ENCODE data around the gene PLXNA4. TPM values are rescaled to one million over a fixed set of nuclear protein-coding genes. Genes with fewer than 3 reads are reported as not detected.

PLXNA4 gene
- total and polyA plus RNA-seq, 2 donors (not counting 1 experiment from before 2014, with no cell fraction given), result not detected

GRCh38 chr7:132084776-132085388 lies 491.4 kb downstream of the PLXNA4 start:
- no peaks in the 10 kb centered on the region for H4K20me1 ChIP-seq (ENCODE audit: control insufficient read depth, insufficient read depth, low read length, poor library complexity, severe bottlenecking)
- ChIA-PET CTCF (no interaction called here), POLR2A (no interaction called here)
- no peak overlapping the region for H3K27ac Mint-ChIP-seq
- H3K4me3 Mint-ChIP-seq, result no peak overlapping the region
- peaks cover 0 to 5% (median 0%) of the 10 kb centered on the region in 3 donors for H3K9me3 ChIP-seq (ENCODE audit: control extremely low read depth in 1 of 3, control insufficient read depth in 2 of 3, insufficient read depth in 1 of 3, low read length in 2 of 3)
- no peak for DNase-seq
- WGBS (ENCODE audit: insufficient coverage), result 81% methylated on average over 8 of the region's 8 CpGs
- H3K9ac ChIP-seq (ENCODE audit: low read length), result no peak overlapping the region
- no peak for ATAC-seq (ENCODE audit: low read depth)
- no peak overlapping the region for H3K27ac ChIP-seq (ENCODE audit: low read length in 2 of 2)
- no peak overlapping the region for H2AFZ ChIP-seq (ENCODE audit: insufficient read depth, low read depth, low read length, poor library complexity, severe bottlenecking)
- no peaks in the 10 kb centered on the region for H3K4me1 Mint-ChIP-seq
- no peaks in the 10 kb centered on the region for H3K27me3 ChIP-seq (replicated peaks in 1 of 4; ENCODE audit: control extremely low read depth in 1 of 4, control insufficient read depth in 3 of 4, insufficient read depth in 4 of 4, low read length in 3 of 4)
- TF ChIP-seq, protein P1, sequence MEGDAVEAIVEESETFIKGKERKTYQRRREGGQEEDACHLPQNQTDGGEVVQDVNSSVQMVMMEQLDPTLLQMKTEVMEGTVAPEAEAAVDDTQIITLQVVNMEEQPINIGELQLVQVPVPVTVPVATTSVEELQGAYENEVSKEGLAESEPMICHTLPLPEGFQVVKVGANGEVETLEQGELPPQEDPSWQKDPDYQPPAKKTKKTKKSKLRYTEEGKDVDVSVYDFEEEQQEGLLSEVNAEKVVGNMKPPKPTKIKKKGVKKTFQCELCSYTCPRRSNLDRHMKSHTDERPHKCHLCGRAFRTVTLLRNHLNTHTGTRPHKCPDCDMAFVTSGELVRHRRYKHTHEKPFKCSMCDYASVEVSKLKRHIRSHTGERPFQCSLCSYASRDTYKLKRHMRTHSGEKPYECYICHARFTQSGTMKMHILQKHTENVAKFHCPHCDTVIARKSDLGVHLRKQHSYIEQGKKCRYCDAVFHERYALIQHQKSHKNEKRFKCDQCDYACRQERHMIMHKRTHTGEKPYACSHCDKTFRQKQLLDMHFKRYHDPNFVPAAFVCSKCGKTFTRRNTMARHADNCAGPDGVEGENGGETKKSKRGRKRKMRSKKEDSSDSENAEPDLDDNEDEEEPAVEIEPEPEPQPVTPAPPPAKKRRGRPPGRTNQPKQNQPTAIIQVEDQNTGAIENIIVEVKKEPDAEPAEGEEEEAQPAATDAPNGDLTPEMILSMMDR (IDR thresholded peaks at IDR 0.05), result no peak
- TF ChIP-seq EZH2 (IDR thresholded peaks at IDR 0.05; ENCODE audit: borderline replicate concordance, insufficient read depth, low read depth, low read length, poor library complexity, severe bottlenecking), result no peak
- intact Hi-C loops (cut with micrococcal nuclease), result no loop called here
- no peaks in the 10 kb centered on the region for H3K9me3 Mint-ChIP-seq (ENCODE audit: insufficient read depth)
- no peaks in the 10 kb centered on the region for H3K36me3 ChIP-seq (replicated peaks in 1 of 2; ENCODE audit: control extremely low read depth in 1 of 2, control insufficient read depth in 1 of 2, extremely low read depth in 1 of 2, insufficient read depth in 2 of 2, low read length in 1 of 2)
- H3K4me1 ChIP-seq (ENCODE audit: control insufficient read depth in 2 of 2, insufficient read depth in 2 of 2, low read length in 2 of 2), result no peaks in the 10 kb centered on the region
- H3K27me3 Mint-ChIP-seq, result peaks cover 10% of the 10 kb centered on the region
- no peaks in the 10 kb centered on the region for H3K79me2 ChIP-seq (ENCODE audit: control insufficient read depth, insufficient read depth, low read length)
- H3K4me2 ChIP-seq (replicated peaks; ENCODE audit: low read depth, low read length, poor library complexity, severe bottlenecking), result no peak overlapping the region
- no peak overlapping the region for H3K4me3 ChIP-seq (ENCODE audit: control extremely low read depth in 1 of 5, extremely low read depth in 1 of 5, insufficient read depth in 1 of 5, low read depth in 2 of 5, low read length in 4 of 5)

- no peak overlapping the region for H3K4me3 Mint-ChIP-seq
- POLR2A ChIA-PET, result no interaction called here
Measured at GRCh38 chr7:132083537-132084123, 492.6 kb downstream of the PLXNA4 start.

More at GRCh38 chr7:132083537-132084123, 492.6 kb downstream of the PLXNA4 start:
- TF ChIP-seq, protein P1 (IDR thresholded peaks at IDR 0.05), result no peak
- TF ChIP-seq EZH2 (IDR thresholded peaks at IDR 0.05; ENCODE audit: borderline replicate concordance, insufficient read depth, low read depth, low read length, poor library complexity, severe bottlenecking), result no peak
- DNase-seq (no peak), ATAC-seq (ENCODE audit: low read depth) (no peak)
- no peaks in the 10 kb centered on the region for H3K4me1 Mint-ChIP-seq
- no peak overlapping the region for H3K4me2 ChIP-seq (replicated peaks; ENCODE audit: low read depth, low read length, poor library complexity, severe bottlenecking)
- CTCF ChIA-PET, result no interaction called here
- 88% methylated on average over 8 of the region's 8 CpGs for WGBS (ENCODE audit: insufficient coverage)
- H3K9me3 Mint-ChIP-seq (ENCODE audit: insufficient read depth), result no peaks in the 10 kb centered on the region
- H3K27ac Mint-ChIP-seq, result no peak overlapping the region
- no peaks in the 10 kb centered on the region for H4K20me1 ChIP-seq (ENCODE audit: control insufficient read depth, insufficient read depth, low read length, poor library complexity, severe bottlenecking)
- H3K4me3 ChIP-seq (ENCODE audit: control extremely low read depth in 1 of 5, extremely low read depth in 1 of 5, insufficient read depth in 1 of 5, low read depth in 2 of 5, low read length in 4 of 5), result no peak overlapping the region
- H3K36me3 ChIP-seq (replicated peaks in 1 of 2; ENCODE audit: control extremely low read depth in 1 of 2, control insufficient read depth in 1 of 2, extremely low read depth in 1 of 2, insufficient read depth in 2 of 2, low read length in 1 of 2), result no peaks in the 10 kb centered on the region
- no peak overlapping the region for H2AFZ ChIP-seq (ENCODE audit: insufficient read depth, low read depth, low read length, poor library complexity, severe bottlenecking)
- H3K27ac ChIP-seq (ENCODE audit: low read length in 2 of 2), result no peak overlapping the region
- peaks cover 0 to 7% (median 0%) of the 10 kb centered on the region in 3 donors for H3K9me3 ChIP-seq (ENCODE audit: control extremely low read depth in 1 of 3, control insufficient read depth in 2 of 3, insufficient read depth in 1 of 3, low read length in 2 of 3)
- no peaks in the 10 kb centered on the region for H3K27me3 ChIP-seq (replicated peaks in 1 of 4; ENCODE audit: control extremely low read depth in 1 of 4, control insufficient read depth in 3 of 4, insufficient read depth in 4 of 4, low read length in 3 of 4)
- H3K27me3 Mint-ChIP-seq, result peaks cover 7% of the 10 kb centered on the region
- no peaks in the 10 kb centered on the region for H3K4me1 ChIP-seq (ENCODE audit: control insufficient read depth in 2 of 2, insufficient read depth in 2 of 2, low read length in 2 of 2)
- intact Hi-C loops (cut with micrococcal nuclease), result no loop called here
- H3K79me2 ChIP-seq (ENCODE audit: control insufficient read depth, insufficient read depth, low read length), result no peaks in the 10 kb centered on the region
- no peak overlapping the region for H3K9ac ChIP-seq (ENCODE audit: low read length)

Measured in B cell (primary cell).